GM19324 (cell line): ENCODE measurements around the gene GPR89A.
"Not testable (repeated sequence)": the region's sequence is repeated elsewhere in the genome, so short reads cannot be mapped to it uniquely, and the experiment has no call there.

Experiments
- ATAC-seq: cut with Tn5 transposase; IDR thresholded peaks from one replicate; pipeline ENCODE4 v1.9.1; 2021; ENCODE audit warnings: mild to moderate bottlenecking, moderate library complexity; ENCODE audit not compliant: unreplicated experiment, low FRiP score

GPR89A gene

GRCh38 chr1:145684858-145685257, 77.1 kb downstream of the GPR89A start:
- ATAC-seq: not testable (repeated sequence)

GRCh38 chr1:145686078-145686477, 78.3 kb downstream of the GPR89A start:
- ATAC-seq: not testable (repeated sequence)

GRCh38 chr1:145688328-145688727, 80.5 kb downstream of the GPR89A start:
- ATAC-seq: no peak

- ATAC-seq: no peak
These were observed 81.1 kb downstream of the GPR89A start for GRCh38 chr1:145688924-145689323.

GRCh38 chr1:145689922-145690321, 82.1 kb downstream of the GPR89A start:
- ATAC-seq: no peak

GRCh38 chr1:145690587-145691558, 83.1 kb downstream of the GPR89A start:
- no peak for ATAC-seq

- ATAC-seq: no peak
These were observed 85.1 kb downstream of the GPR89A start for GRCh38 chr1:145692785-145693443.

- ATAC-seq: no peak
These were observed 88.2 kb downstream of the GPR89A start for GRCh38 chr1:145695821-145696629.

- no peak for ATAC-seq
These were observed 88.8 kb downstream of the GPR89A start for GRCh38 chr1:145696630-145696960.

GRCh38 chr1:145701306-145701862, 93.6 kb downstream of the GPR89A start:
- ATAC-seq: no peak

- ATAC-seq: no peak
These were observed 94.3 kb downstream of the GPR89A start for GRCh38 chr1:145702052-145702451.

- no peak for ATAC-seq
These were observed 95.0 kb downstream of the GPR89A start for GRCh38 chr1:145702826-145703225.

- ATAC-seq: no peak
These were observed 97.8 kb downstream of the GPR89A start for GRCh38 chr1:145705622-145706021.

GRCh38 chr1:145706086-145706664, 98.4 kb downstream of the GPR89A start:
- no peak for ATAC-seq

- ATAC-seq: no peak
These were observed 99.5 kb downstream of the GPR89A start, which contains the start of gene PDZK1 for GRCh38 chr1:145707183-145707867. Gene PDZK1 (minus strand): TSS chr1:145707368. CDS start chr1:145688021, 19,347 bp downstream.

- no peak for ATAC-seq
These were observed 100.3 kb downstream of the GPR89A start for GRCh38 chr1:145708063-145708462.

- no peak for ATAC-seq
These were observed 102.7 kb downstream of the GPR89A start for GRCh38 chr1:145710291-145711027.

- ATAC-seq: no peak
These were observed 103.4 kb downstream of the GPR89A start for GRCh38 chr1:145711213-145711651.
